OCI-M2 (cell line): ENCODE measurements around the gene SOSTDC1.
"Not testable (repeated sequence)": the region's sequence is repeated elsewhere in the genome, so short reads cannot be mapped to it uniquely, and the experiment has no call there.

ENCODE experiments used
- DNase-seq: peaks from one replicate; lab custom pipeline; 2025; ENCODE audit not compliant: unreplicated experiment; lab: John Stamatoyannopoulos, UW

The SOSTDC1 gene

GRCh38 chr7:16465469-16466361 lies at the start of gene SOSTDC1:
TSS of gene SOSTDC1 (minus strand) at chr7:16465738. CDS start at chr7:16465668, 70 bp downstream.
- no peak for DNase-seq

- no peak for DNase-seq
Observed at GRCh38 chr7:16514729-16515128, 49.2 kb upstream of the SOSTDC1 start.

GRCh38 chr7:16514271-16514670 lies 48.7 kb upstream of the SOSTDC1 start:
- DNase-seq = no peak

- DNase-seq = no peak
Observed at GRCh38 chr7:16512097-16512496, 46.6 kb upstream of the SOSTDC1 start.

- DNase-seq = no peak
Observed at GRCh38 chr7:16511314-16511713, 45.8 kb upstream of the SOSTDC1 start.

GRCh38 chr7:16509829-16510228 lies 44.3 kb upstream of the SOSTDC1 start:
- DNase-seq = no peak

- not testable (repeated sequence) for DNase-seq
Observed at GRCh38 chr7:16506422-16506821, 40.9 kb upstream of the SOSTDC1 start.

GRCh38 chr7:16504019-16504418 lies 38.5 kb upstream of the SOSTDC1 start:
- DNase-seq = no peak

GRCh38 chr7:16502303-16502702 lies 36.8 kb upstream of the SOSTDC1 start:
- DNase-seq = no peak

GRCh38 chr7:16498122-16498521 lies 32.6 kb upstream of the SOSTDC1 start:
- DNase-seq = no peak

- DNase-seq = no peak
Observed at GRCh38 chr7:16494955-16495719, 29.6 kb upstream of the SOSTDC1 start.

GRCh38 chr7:16494551-16494950 lies 29.0 kb upstream of the SOSTDC1 start:
- no peak for DNase-seq

- DNase-seq = no peak
Observed at GRCh38 chr7:16493266-16493665, 27.7 kb upstream of the SOSTDC1 start.

GRCh38 chr7:16492513-16493062 lies 27.1 kb upstream of the SOSTDC1 start:
- no peak for DNase-seq

GRCh38 chr7:16491148-16491547 lies 25.6 kb upstream of the SOSTDC1 start:
- no peak for DNase-seq

- no peak for DNase-seq
Observed at GRCh38 chr7:16484453-16485158, 19.1 kb upstream of the SOSTDC1 start.

- no peak for DNase-seq
Observed at GRCh38 chr7:16479591-16479990, 14.1 kb upstream of the SOSTDC1 start.

- no peak for DNase-seq
Observed at GRCh38 chr7:16479161-16479560, 13.6 kb upstream of the SOSTDC1 start.

GRCh38 chr7:16471933-16472332 lies 6.4 kb upstream of the SOSTDC1 start:
- DNase-seq = no peak

GRCh38 chr7:16463949-16464715 lies 1.4 kb downstream of the SOSTDC1 start:
- DNase-seq = no peak
